Measurements from ENCODE around the gene HES1. TPM values are rescaled to one million over a fixed set of nuclear protein-coding genes. Genes with fewer than 3 reads are reported as not detected.

Gene HES1
- polyA plus RNA-seq, 3 donors = 0.17 to 66.6 (median 0.26) TPM

DNA sequence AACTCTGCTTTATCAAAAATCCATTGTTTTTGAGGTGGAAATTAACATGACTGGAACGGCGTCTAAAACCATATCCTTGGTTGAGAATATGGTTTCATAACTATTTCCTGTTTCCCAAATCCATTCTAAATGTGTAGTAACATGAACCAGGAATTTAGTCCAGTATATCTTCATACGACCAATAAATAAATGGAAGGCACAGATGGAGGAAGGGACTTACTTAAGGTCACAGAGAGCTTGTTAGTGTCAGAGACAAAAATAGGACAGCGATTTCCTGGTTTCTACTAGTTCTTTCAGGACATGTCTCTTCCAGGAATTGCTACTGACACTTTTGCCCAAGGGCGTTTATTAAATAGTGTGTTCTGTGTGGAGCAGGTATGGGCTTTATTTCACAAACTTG lies 41.2 kb downstream of the HES1 start:
- peaks cover 0 to 5% of the 10 kb centered on the region in 2 donors for H3K4me1 ChIP-seq (ENCODE audit: control insufficient read depth in 1 of 2, insufficient read depth in 2 of 2, low read length in 2 of 2)
- H2AFZ ChIP-seq (ENCODE audit: insufficient read depth, low read depth, low read length, poor library complexity, severe bottlenecking) = no peak overlapping the region
- no peak overlapping the region for H3K27ac ChIP-seq (ENCODE audit: low read depth in 1 of 2, low read length in 2 of 2)
- H3K36me3 Mint-ChIP-seq = no peaks in the 10 kb centered on the region
- no peaks in the 10 kb centered on the region for H3K79me2 ChIP-seq (ENCODE audit: insufficient read depth, low read length)
- peaks cover 7% of the 10 kb centered on the region for H3K4me1 Mint-ChIP-seq
- no peak overlapping the region for H3K4me3 Mint-ChIP-seq
- H3K27me3 ChIP-seq (ENCODE audit: control insufficient read depth in 2 of 2, insufficient read depth in 2 of 2, low read length in 2 of 2) = no peaks in the 10 kb centered on the region
- peaks cover 0 to 3% (median 0%) of the 10 kb centered on the region in 7 donors for H3K9me3 Mint-ChIP-seq
- TF ChIP-seq CTCF (IDR thresholded peaks at IDR 0.05) = no peak
- no peak overlapping the region for H3K27ac Mint-ChIP-seq
- no peak overlapping the region for H3K9ac ChIP-seq (ENCODE audit: insufficient read depth, low read length, poor library complexity, severe bottlenecking)
- H3K4me3 ChIP-seq (replicated peaks in 1 of 3; ENCODE audit: low read depth in 2 of 3, low read length in 3 of 3) = no peak overlapping the region
- no peaks in the 10 kb centered on the region for H3K36me3 ChIP-seq (replicated peaks in 1 of 2; ENCODE audit: control insufficient read depth in 1 of 2, insufficient read depth in 2 of 2, low read length in 2 of 2)
- peaks cover 9 to 15% (median 12%) of the 10 kb centered on the region in 3 donors for H3K27me3 Mint-ChIP-seq (ENCODE audit: low read depth in 3 of 3)
- H3K4me2 ChIP-seq (replicated peaks; ENCODE audit: extremely low read depth, low read length, poor library complexity, severe bottlenecking) = no peak overlapping the region
- intact Hi-C loops (cut with micrococcal nuclease) = no loop called here
- no peak for DNase-seq
- H3K9me3 ChIP-seq (replicated peaks in 1 of 2; ENCODE audit: control insufficient read depth in 1 of 2, insufficient read depth in 1 of 2, low read length in 2 of 2) = no peaks in the 10 kb centered on the region
- WGBS (ENCODE audit: insufficient coverage) = 95% methylated on average over 2 of the region's 5 CpGs
- no peaks in the 10 kb centered on the region for H4K20me1 ChIP-seq (ENCODE audit: insufficient read depth, low read length)

DNA sequence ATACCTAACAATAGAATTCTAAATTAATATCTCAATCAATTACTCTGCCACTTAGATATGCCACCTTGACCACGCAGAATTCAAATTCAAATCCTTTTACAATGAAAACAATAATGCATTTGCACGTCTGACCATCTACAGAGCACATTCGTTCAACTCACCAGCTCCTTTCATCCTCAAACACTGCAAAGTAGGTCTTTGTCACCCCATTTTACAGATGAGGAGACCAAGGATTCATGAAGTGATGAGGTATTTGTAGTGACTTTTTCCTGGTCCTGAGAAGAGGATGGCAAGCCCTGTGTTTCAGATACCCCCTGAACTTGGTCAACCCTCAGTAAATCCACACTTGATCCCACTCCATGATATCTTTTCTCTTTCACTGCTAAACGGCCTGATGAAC lies 42.2 kb downstream of the HES1 start:
- H3K4me3 ChIP-seq (replicated peaks in 1 of 3; ENCODE audit: low read depth in 2 of 3, low read length in 3 of 3) = no peak overlapping the region
- Mint-ChIP-seq H3K27ac (no peak overlapping the region), H3K36me3 (no peaks in the 10 kb centered on the region), H3K9me3 (peaks cover 0 to 3% (median 0%) of the 10 kb centered on the region in 7 donors), H3K4me3 (peak overlapping the region in 1 of 2 donors; percentile 33), H3K4me1 (peaks cover 7% of the 10 kb centered on the region), H3K27me3 (ENCODE audit: low read depth in 3 of 3) (peaks cover 5 to 15% (median 10%) of the 10 kb centered on the region in 3 donors)
- H3K27ac ChIP-seq (ENCODE audit: low read depth in 1 of 2, low read length in 2 of 2) = no peak overlapping the region
- no peaks in the 10 kb centered on the region for H3K27me3 ChIP-seq (ENCODE audit: control insufficient read depth in 2 of 2, insufficient read depth in 2 of 2, low read length in 2 of 2)
- TF ChIP-seq CTCF (IDR thresholded peaks at IDR 0.05) = no peak
- no peaks in the 10 kb centered on the region for H4K20me1 ChIP-seq (ENCODE audit: insufficient read depth, low read length)
- no peaks in the 10 kb centered on the region for H3K36me3 ChIP-seq (replicated peaks in 1 of 2; ENCODE audit: control insufficient read depth in 1 of 2, insufficient read depth in 2 of 2, low read length in 2 of 2)
- H3K9me3 ChIP-seq (replicated peaks in 1 of 2; ENCODE audit: control insufficient read depth in 1 of 2, insufficient read depth in 1 of 2, low read length in 2 of 2) = no peaks in the 10 kb centered on the region
- WGBS (ENCODE audit: insufficient coverage) = 77% methylated on average over 3 of the region's 4 CpGs
- H3K79me2 ChIP-seq (ENCODE audit: insufficient read depth, low read length) = no peaks in the 10 kb centered on the region
- no peak overlapping the region for H3K9ac ChIP-seq (ENCODE audit: insufficient read depth, low read length, poor library complexity, severe bottlenecking)
- H3K4me2 ChIP-seq (replicated peaks; ENCODE audit: extremely low read depth, low read length, poor library complexity, severe bottlenecking) = no peak overlapping the region
- peaks cover 0 to 7% of the 10 kb centered on the region in 2 donors for H3K4me1 ChIP-seq (ENCODE audit: control insufficient read depth in 1 of 2, insufficient read depth in 2 of 2, low read length in 2 of 2)
- intact Hi-C loops (cut with micrococcal nuclease) = no loop called here
- H2AFZ ChIP-seq (ENCODE audit: insufficient read depth, low read depth, low read length, poor library complexity, severe bottlenecking) = no peak overlapping the region
- no peak for DNase-seq

All from CD14-positive monocyte (primary cell).